IPS DF 6.9 (cell line): ENCODE results near the gene PHLDB3.

Experiments
- DNase-seq: peaks from one replicate; pipeline ENCODE4 v3.0.0-alpha.2; 2013; ENCODE audit warnings: low read depth, low spot score
- H3K27ac ChIP-seq: one replicate; pipeline ENCODE4 v1.5.1; 2013; ENCODE audit warnings: low read length, control low read depth
- H3K27me3 ChIP-seq: 2 replicates; pipeline ENCODE4 v1.6.1; 2013; ENCODE audit warnings: mild to moderate bottlenecking, low read length; ENCODE audit not compliant: control insufficient read depth, insufficient read depth
- H3K36me3 ChIP-seq: 2 replicates; pipeline ENCODE4 v1.6.1; 2013; ENCODE audit warnings: low read length; ENCODE audit not compliant: control insufficient read depth, insufficient read depth
- H3K4me1 ChIP-seq: 2 replicates; pipeline ENCODE4 v1.6.1; 2013; ENCODE audit warnings: low read length; ENCODE audit not compliant: control insufficient read depth, insufficient read depth
- H3K4me3 ChIP-seq: 2 replicates; pipeline ENCODE4 v1.5.1; 2013; ENCODE audit warnings: mild to moderate bottlenecking, low read length
- H3K9me3 ChIP-seq: 2 replicates; pipeline ENCODE4 v1.6.1; 2013; ENCODE audit warnings: low read length, inconsistent platforms; ENCODE audit not compliant: control insufficient read depth, insufficient read depth
- WGBS: extraction: QIAGEN DNeasy Blood & Tissue Kit; methylation state at CpG from one replicate; pipeline ENCODE4 v1.1.7; 2013; ENCODE audit warnings: mixed read lengths, missing lambda C conversion rate; ENCODE audit not compliant: insufficient read length, insufficient coverage; 5-methylcytosine and 5-hydroxymethylcytosine counted together

PHLDB3 gene

DNA sequence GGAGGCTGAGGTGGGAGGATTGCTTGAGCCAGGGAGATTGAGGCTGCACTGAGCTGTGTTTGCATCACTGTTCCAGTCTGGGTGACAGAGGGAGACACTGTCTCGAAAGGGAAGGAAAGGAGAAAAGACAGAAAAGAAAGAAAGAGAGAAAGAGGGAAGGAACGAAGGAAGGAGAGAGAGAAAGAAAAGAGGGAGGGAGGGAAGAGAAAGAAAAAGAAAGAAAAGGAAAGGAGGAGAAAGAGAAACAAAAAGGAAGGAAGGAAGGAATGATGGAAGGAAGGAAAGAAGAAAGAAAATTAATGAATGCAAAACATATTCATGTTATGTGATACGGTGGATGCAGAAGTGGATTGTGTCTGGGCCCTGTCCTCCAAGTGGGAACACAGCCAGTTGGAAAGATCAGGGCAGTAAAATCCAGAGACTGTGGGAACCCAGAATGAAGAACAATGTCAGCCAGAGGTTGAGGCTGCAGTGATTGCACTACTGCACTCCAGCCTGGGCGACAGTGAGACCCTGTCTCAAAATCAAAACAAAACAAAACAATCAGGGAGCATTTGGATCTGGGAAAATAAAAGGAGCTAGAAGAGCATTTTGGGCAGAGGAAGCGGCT, 6.2 kb downstream of the PHLDB3 start:
- Histone ChIP-seq H3K27me3 (peaks cover 3% of the 10 kb centered on the region; the same call in 1 of the 2 replicates), H3K36me3 (0 out of 2 replicates have a peak, but pooled peaks cover 4% of the 10 kb centered on the region), H3K4me3 (no peak overlapping the region), H3K4me1 (0 out of 2 replicates have a peak, but pooled peaks cover 4% of the 10 kb centered on the region), H3K9me3 (no peaks in the 10 kb centered on the region), H3K27ac (no peak overlapping the region)
- WGBS = no CpG with 5 or more reads among the region's 5 CpGs
- DNase-seq = no peak

DNA sequence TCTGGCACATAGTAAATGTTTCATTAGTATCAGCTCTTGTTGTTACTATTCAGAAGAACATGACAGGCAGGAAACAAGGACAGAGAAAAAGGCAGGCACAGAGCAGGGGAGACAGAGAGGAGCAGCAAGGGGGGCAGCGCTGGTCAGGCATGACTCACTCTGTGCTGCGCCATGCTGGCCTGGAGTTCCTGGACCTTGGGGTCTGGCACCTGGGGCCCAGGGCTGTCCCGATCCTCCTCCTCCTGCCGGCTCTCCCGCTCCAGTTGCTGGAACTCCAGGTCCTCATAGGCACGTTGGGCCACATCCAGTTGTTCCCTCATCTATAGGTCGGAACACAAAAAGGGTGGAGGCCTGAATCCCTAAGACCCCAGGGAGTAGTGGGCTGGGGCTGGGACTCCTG, 7.6 kb downstream of the PHLDB3 start:
- Histone ChIP-seq H3K9me3 (no peaks in the 10 kb centered on the region), H3K27ac (no peak overlapping the region), H3K4me1 (0 out of 2 replicates have a peak, but pooled peaks cover 4% of the 10 kb centered on the region), H3K27me3 (no peaks in the 10 kb centered on the region), H3K36me3 (0 out of 2 replicates have a peak, but pooled peaks cover 4% of the 10 kb centered on the region), H3K4me3 (no peak overlapping the region)
- WGBS = no CpG with 5 or more reads among the region's 7 CpGs
- no peak for DNase-seq

DNA sequence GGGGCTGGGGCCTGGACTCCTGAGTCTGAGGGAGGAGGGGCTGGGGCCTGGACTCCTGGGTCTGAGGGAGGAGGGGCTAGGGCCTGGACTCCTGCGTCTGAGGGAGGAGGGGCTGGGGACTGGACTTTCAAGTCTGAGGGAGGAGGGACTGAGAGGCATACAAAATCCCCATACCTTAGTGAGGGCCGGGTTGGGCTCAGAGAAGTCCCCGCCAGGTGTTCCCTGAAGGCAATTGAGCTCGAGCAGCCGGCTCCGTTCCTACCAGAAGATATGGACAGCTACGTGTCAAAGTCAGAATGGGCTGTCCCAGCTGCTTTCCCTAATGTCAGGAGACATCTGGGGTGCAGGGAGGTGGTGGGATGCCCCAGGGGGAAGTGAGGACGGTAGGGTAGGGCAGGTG, 9.5 kb downstream of the PHLDB3 start:
- Histone ChIP-seq H3K36me3 (0 out of 2 replicates have a peak, but pooled peaks cover 4% of the 10 kb centered on the region), H3K27ac (no peak overlapping the region), H3K4me3 (no peak overlapping the region), H3K27me3 (no peaks in the 10 kb centered on the region), H3K4me1 (no peaks in the 10 kb centered on the region), H3K9me3 (no peaks in the 10 kb centered on the region)
- no CpG with 5 or more reads among the region's 8 CpGs for WGBS
- no peak for DNase-seq

DNA sequence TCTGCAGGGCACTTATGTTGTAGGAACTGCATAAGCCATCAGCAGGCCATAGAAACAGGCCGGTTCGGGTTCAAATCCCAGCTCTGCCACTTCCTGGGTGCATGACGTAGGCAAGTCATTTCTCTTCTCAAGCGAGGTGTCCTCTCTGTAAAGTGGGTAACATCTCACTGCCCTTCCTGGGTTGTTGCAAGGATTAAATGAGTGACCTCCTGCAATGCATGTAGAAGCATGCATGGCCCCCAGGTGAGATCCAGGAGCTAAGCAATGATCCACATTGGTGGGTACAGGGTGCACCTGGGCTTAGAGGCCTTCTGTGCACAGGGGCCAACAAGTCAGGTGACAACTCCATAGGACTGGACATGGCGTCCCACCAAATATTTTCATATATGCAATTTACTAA, 13.8 kb downstream of the PHLDB3 start:
- Histone ChIP-seq H3K27me3 (no peaks in the 10 kb centered on the region), H3K36me3 (no peaks in the 10 kb centered on the region), H3K4me3 (no peak overlapping the region), H3K9me3 (no peaks in the 10 kb centered on the region), H3K27ac (no peak overlapping the region), H3K4me1 (no peaks in the 10 kb centered on the region)
- WGBS = no CpG with 5 or more reads among the region's 5 CpGs
- no peak for DNase-seq

DNA sequence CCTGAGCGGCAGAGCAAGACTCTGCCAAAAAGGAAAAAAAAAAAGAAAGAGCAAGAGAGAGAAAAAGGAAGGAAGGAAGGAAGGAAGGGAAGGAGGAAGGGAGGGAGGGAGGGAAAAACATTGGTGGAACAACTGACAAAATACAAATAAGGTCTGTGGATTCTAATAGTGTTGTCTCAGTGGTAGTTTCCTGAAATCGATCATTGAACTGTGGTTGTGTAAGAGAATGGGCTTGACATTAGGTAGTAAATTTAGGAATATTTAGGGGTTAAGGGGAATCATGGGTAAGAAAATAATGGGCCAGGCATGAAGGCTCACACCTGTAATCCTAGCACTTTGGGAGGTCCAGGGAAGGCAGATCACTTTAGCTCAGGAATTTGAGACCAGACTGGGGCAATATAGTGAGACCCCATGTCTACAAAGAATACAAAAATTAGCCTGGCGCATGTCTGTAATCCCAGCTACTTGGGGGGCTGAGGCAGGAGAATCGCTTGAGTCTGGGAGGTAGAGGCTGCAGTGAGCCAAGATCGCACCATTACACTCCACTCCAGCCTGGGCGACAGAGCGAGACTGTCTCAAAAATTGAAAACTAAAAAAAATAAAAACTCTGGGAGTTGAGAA, 14.5 kb downstream of the PHLDB3 start:
- Histone ChIP-seq H3K9me3 (no peaks in the 10 kb centered on the region), H3K4me3 (no peak overlapping the region), H3K27me3 (no peaks in the 10 kb centered on the region), H3K27ac (no peak overlapping the region), H3K4me1 (no peaks in the 10 kb centered on the region), H3K36me3 (no peaks in the 10 kb centered on the region)
- DNase-seq = no peak
- WGBS = no CpG with 5 or more reads among the region's 7 CpGs

DNA sequence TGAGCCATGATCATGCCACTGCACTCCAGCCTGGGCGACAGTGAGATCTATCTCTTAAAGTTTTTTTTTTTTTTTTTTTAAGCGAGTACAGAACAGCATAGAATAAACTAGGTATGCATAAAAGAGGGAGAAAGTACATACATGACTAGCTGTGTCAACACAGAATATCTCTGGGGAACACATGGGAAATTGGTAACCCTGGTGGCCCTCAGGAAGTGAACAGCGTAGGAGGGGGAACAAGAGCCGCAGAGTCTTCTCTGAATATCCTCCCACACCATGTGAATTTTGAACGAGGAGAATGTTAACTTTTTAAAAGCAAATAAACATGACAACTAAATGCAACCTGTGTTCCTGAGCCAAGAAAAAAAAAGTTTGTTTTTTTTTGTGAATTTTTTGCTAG, 15.2 kb downstream of the PHLDB3 start:
- Histone ChIP-seq H3K27me3 (no peaks in the 10 kb centered on the region), H3K4me3 (no peak overlapping the region), H3K27ac (no peak overlapping the region), H3K9me3 (no peaks in the 10 kb centered on the region), H3K4me1 (no peaks in the 10 kb centered on the region), H3K36me3 (no peaks in the 10 kb centered on the region)
- no peak for DNase-seq
- WGBS = no CpG with 5 or more reads among the region's 5 CpGs

DNA sequence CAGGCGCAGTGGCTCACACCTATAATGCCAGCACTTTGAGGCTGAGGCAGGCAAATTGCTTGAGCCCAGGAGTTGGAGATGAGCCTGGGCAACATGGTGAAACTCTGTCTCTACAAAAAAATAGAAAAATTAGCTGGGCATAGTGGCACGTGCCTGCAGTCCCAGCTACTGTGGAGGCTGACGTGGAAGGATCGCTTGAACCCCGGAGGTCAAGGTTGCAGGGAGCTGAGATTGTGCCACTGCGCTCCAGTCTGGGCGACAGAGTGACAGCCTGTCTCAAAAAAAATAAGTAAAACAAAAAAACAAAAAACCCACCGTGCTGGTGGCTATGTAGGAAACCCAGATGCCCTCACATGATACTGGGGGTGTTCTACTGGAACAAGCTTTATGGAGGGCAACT, 16.4 kb downstream of the PHLDB3 start:
- no peak for DNase-seq
- no CpG with 5 or more reads among the region's 8 CpGs for WGBS
- no peaks in the 10 kb centered on the region for H3K4me1 ChIP-seq

DNA sequence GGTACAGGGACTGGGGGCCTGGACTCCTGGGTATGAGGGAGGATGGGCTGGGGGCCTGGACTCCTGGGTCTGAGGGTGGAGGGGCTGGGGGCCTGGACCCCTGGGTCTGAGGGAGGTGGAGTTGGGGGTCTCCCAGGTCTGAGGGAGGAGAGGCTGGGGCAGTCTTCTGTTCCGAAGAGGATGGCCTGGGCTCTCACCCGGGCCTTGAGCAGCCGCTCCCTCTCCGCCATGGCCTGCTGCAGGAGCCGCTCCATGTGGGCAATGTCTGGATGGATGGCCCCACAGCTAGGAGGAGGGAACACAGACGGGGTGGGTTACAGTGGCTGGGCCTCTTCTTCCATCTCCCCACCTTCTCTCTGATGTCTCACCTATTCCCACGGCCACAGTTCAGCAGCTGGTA, 18.1 kb downstream of the PHLDB3 start:
- H3K4me3 ChIP-seq = no peak overlapping the region
- no peaks in the 10 kb centered on the region for H3K36me3 ChIP-seq
- no CpG with 5 or more reads among the region's 7 CpGs for WGBS
- no peaks in the 10 kb centered on the region for H3K9me3 ChIP-seq
- no peaks in the 10 kb centered on the region for H3K27me3 ChIP-seq
- no peak for DNase-seq
- H3K4me1 ChIP-seq = no peaks in the 10 kb centered on the region
- H3K27ac ChIP-seq = no peak overlapping the region

More for the DNA sequence above, 16.4 kb downstream of the PHLDB3 start:
- Histone ChIP-seq H3K4me3 (no peak overlapping the region), H3K27me3 (no peaks in the 10 kb centered on the region), H3K36me3 (no peaks in the 10 kb centered on the region), H3K27ac (no peak overlapping the region), H3K9me3 (no peaks in the 10 kb centered on the region)

DNA sequence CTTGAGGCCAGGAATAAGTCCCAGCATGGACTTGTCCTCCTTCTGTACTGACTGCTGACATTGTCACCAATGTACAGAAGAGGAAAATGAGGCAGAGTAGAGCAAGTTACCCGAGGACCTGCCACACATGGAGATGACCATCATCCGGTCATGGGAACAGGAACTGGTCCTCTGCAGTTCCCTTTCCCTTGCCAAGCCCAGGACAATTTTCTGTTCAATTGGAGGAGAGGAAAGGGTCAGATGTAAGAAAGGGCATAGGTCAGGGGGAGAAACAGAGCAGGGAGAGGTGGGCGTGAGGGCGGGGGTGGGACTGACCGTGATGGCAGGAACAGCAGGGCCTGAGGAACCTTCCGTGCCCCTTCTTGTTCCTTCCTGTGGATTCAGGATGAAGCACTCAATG, 18.6 kb downstream of the PHLDB3 start:
- no peak for DNase-seq
- H3K36me3 ChIP-seq = no peaks in the 10 kb centered on the region
- no peak overlapping the region for H3K4me3 ChIP-seq
- H3K4me1 ChIP-seq = no peaks in the 10 kb centered on the region
- no peaks in the 10 kb centered on the region for H3K9me3 ChIP-seq
- no peaks in the 10 kb centered on the region for H3K27me3 ChIP-seq
- H3K27ac ChIP-seq = no peak overlapping the region
- no CpG with 5 or more reads among the region's 6 CpGs for WGBS

DNA sequence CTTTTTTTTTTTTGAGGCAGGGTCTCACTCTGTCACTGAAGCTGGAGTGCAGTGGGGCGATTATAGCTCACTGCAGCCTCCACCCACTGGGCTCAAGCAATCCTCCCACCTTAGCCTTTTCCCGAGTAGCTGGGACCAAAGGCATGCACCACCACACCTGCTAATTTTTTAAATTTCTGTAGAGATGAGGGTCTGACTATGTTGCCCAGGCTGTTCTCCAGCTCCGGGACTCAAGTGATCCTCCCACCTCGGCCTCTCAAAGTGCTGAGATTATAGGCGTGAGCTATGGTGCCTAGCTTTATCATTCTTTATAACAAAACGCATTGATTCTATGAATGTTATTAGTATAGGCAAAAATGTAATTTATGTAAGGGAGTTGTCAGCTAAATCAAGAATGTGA, 21.3 kb downstream of the PHLDB3 start:
- Histone ChIP-seq H3K36me3 (no peaks in the 10 kb centered on the region), H3K9me3 (no peaks in the 10 kb centered on the region), H3K4me3 (no peak overlapping the region), H3K4me1 (no peaks in the 10 kb centered on the region), H3K27me3 (no peaks in the 10 kb centered on the region), H3K27ac (no peak overlapping the region)
- DNase-seq = no peak
- no CpG with 5 or more reads among the region's 6 CpGs for WGBS

DNA sequence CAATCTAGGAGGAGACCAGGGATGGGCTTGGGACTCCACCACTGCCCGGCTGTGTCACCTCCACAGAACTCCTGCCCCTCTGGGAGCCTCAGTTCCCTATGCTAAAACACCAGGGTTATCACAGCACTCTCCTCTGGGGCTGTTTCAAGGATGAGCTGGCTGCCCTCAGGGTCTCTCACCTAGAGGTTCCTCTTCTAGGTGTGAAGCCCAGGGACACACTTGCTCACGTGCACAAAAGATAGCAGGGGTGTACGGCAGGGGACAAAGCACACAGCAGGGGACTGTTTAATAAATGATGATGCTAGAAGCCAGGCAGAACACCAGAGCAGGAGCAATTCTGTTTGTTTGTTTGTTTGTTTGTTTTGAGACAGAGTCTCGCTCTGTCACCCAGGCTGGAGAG, 22.4 kb downstream of the PHLDB3 start:
- Histone ChIP-seq H3K27me3 (no peaks in the 10 kb centered on the region), H3K9me3 (no peaks in the 10 kb centered on the region), H3K27ac (no peak overlapping the region), H3K4me1 (no peaks in the 10 kb centered on the region), H3K36me3 (no peaks in the 10 kb centered on the region), H3K4me3 (no peak overlapping the region)
- WGBS = no CpG with 5 or more reads among the region's 4 CpGs
- DNase-seq = no peak
